ENCODE data around the gene PARP16. TPM values are rescaled to one million over a fixed set of nuclear protein-coding genes. Genes with fewer than 3 reads are reported as not detected.

The PARP16 gene
- total and polyA plus RNA-seq, 2 experiments from 2014 or later = 9.3 to 19.7 TPM

DNA sequence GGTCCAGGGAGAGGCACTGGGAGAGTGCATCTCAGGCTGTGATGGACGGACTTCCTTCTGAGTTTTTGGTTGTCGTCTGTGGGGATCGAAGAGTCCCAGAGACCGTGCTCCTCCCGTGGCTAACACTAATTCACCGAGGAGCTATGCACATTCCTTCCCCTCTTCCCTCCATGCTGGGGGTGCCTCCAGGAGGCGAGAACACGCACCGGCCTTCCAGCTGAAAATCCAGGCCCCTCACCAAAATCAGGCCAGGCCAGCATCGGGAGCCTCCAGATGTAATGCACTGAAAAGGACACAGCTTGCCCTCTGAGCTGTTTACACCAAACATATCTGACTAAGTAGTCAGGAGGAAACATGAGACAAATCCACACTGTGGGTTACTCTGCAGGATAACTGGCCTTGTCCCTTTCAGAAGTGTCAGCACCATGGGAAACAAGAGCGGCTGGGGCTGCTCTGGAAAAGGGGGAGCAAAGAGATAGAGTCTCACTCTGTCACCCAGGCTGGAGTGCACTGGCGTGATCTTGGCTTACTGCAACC lies 23.3 kb upstream of the PARP16 start:
- no peak for DNase-seq (ENCODE audit: low spot score)
- H3K9me2 ChIP-seq (replicated peaks; ENCODE audit: insufficient read depth) = no peaks in the 10 kb centered on the region
- H4K20me1 ChIP-seq (ENCODE audit: insufficient read depth, poor library complexity, severe bottlenecking) = no peaks in the 10 kb centered on the region
- no peak overlapping the region for H3K4me3 ChIP-seq
- no peak overlapping the region for H3K4me2 ChIP-seq
- peak overlapping the region; percentile 4 for H3K27ac ChIP-seq
- TF ChIP-seq, protein P1, sequence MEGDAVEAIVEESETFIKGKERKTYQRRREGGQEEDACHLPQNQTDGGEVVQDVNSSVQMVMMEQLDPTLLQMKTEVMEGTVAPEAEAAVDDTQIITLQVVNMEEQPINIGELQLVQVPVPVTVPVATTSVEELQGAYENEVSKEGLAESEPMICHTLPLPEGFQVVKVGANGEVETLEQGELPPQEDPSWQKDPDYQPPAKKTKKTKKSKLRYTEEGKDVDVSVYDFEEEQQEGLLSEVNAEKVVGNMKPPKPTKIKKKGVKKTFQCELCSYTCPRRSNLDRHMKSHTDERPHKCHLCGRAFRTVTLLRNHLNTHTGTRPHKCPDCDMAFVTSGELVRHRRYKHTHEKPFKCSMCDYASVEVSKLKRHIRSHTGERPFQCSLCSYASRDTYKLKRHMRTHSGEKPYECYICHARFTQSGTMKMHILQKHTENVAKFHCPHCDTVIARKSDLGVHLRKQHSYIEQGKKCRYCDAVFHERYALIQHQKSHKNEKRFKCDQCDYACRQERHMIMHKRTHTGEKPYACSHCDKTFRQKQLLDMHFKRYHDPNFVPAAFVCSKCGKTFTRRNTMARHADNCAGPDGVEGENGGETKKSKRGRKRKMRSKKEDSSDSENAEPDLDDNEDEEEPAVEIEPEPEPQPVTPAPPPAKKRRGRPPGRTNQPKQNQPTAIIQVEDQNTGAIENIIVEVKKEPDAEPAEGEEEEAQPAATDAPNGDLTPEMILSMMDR (IDR thresholded peaks at IDR 0.05; ENCODE audit: poor library complexity) = no peak
- TF ChIP-seq EZH2 (IDR thresholded peaks at IDR 0.05; ENCODE audit: borderline replicate concordance) (no peak), EZH2phosphoT487 (IDR thresholded peaks at IDR 0.05; ENCODE audit: low read depth, severe bottlenecking, unreplicated experiment) (no peak)
- 65% methylated on average over 12 of the region's 12 CpGs for WGBS (ENCODE audit: low lambda C conversion rate, missing lambda C conversion rate)
- H2AFZ ChIP-seq = no peak overlapping the region
- H3K9me3 ChIP-seq (ENCODE audit: low read depth) = no peaks in the 10 kb centered on the region
- H3K79me2 ChIP-seq = no peaks in the 10 kb centered on the region
- no peaks in the 10 kb centered on the region for H3K27me3 ChIP-seq
- peaks cover 2% of the 10 kb centered on the region for H3K4me1 ChIP-seq (ENCODE audit: insufficient read depth)
- no peaks in the 10 kb centered on the region for H3K36me3 ChIP-seq (replicated peaks; ENCODE audit: insufficient read depth, low read depth)

DNA sequence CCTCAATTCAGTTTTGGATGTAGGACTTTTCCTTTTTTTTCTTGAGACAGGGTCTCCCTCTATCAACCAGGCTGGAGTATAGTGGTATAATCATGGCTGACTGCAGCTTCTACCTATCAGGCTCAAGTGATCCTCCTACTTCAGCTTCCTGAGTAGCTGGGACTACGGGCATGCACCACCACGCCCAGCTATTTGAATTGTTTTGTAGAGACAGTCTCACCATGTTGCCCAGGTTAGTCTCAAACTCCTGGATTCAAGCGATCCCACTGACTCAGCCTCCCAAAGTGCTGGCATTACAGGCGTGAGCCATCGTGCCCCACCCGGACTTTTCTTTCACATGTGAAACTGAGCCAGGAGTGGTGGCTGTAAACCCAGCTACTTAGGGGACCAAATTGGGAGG lies 21.3 kb upstream of the PARP16 start:
- Histone ChIP-seq H3K36me3 (replicated peaks; ENCODE audit: insufficient read depth, low read depth) (no peaks in the 10 kb centered on the region), H3K27me3 (no peaks in the 10 kb centered on the region), H3K27ac (no peak overlapping the region), H3K4me1 (ENCODE audit: insufficient read depth) (peaks cover 8% of the 10 kb centered on the region), H3K4me3 (no peak overlapping the region), H3K9me3 (ENCODE audit: low read depth) (no peaks in the 10 kb centered on the region), H4K20me1 (ENCODE audit: insufficient read depth, poor library complexity, severe bottlenecking) (no peaks in the 10 kb centered on the region), H3K79me2 (no peaks in the 10 kb centered on the region), H2AFZ (no peak overlapping the region), H3K9me2 (replicated peaks; ENCODE audit: insufficient read depth) (no peaks in the 10 kb centered on the region), H3K4me2 (no peak overlapping the region)
- TF ChIP-seq, protein P1 (IDR thresholded peaks at IDR 0.05; ENCODE audit: poor library complexity) = no peak
- TF ChIP-seq EZH2 (IDR thresholded peaks at IDR 0.05; ENCODE audit: borderline replicate concordance) (no peak), EZH2phosphoT487 (IDR thresholded peaks at IDR 0.05; ENCODE audit: low read depth, severe bottlenecking, unreplicated experiment) (no peak)
- WGBS (ENCODE audit: low lambda C conversion rate, missing lambda C conversion rate) = 84% methylated on average over 6 of the region's 6 CpGs
- DNase-seq (ENCODE audit: low spot score) = no peak

DNA sequence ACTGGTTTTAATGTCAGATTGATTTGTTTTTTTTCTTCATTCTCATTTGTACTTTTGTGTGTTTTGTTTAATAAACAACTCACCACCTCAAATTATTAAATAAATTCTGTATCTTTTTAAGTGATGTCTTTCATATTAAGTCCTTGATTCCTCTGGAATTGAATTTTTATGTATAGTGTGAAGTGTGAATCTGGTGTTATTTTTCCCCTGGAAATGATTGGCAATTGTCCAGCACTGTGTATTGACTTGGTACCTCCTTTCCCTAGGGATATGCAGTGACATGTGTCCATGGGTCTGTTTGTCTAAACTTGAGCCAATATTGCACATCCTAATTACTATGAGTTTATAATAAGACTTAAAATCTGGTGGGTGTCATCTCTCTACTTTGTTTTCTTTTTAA lies 19.9 kb upstream of the PARP16 start:
- Histone ChIP-seq H3K36me3 (replicated peaks; ENCODE audit: insufficient read depth, low read depth) (no peaks in the 10 kb centered on the region), H4K20me1 (ENCODE audit: insufficient read depth, poor library complexity, severe bottlenecking) (no peaks in the 10 kb centered on the region), H2AFZ (no peak overlapping the region), H3K27ac (no peak overlapping the region), H3K79me2 (no peaks in the 10 kb centered on the region), H3K4me2 (no peak overlapping the region), H3K27me3 (no peaks in the 10 kb centered on the region), H3K4me1 (ENCODE audit: insufficient read depth) (peaks cover 8% of the 10 kb centered on the region), H3K4me3 (no peak overlapping the region), H3K9me3 (ENCODE audit: low read depth) (no peaks in the 10 kb centered on the region), H3K9me2 (replicated peaks; ENCODE audit: insufficient read depth) (no peaks in the 10 kb centered on the region)
- TF ChIP-seq, protein P1 (IDR thresholded peaks at IDR 0.05; ENCODE audit: poor library complexity) = no peak
- TF ChIP-seq EZH2phosphoT487 (IDR thresholded peaks at IDR 0.05; ENCODE audit: low read depth, severe bottlenecking, unreplicated experiment) (no peak), EZH2 (IDR thresholded peaks at IDR 0.05; ENCODE audit: borderline replicate concordance) (no peak)
- DNase-seq (ENCODE audit: low spot score) = no peak

GRCh38 chr15:65305776-65306175 lies 19.1 kb upstream of the PARP16 start:
- Histone ChIP-seq H3K4me1 (ENCODE audit: insufficient read depth) (peaks cover 8% of the 10 kb centered on the region), H2AFZ (no peak overlapping the region), H3K79me2 (no peaks in the 10 kb centered on the region), H3K27ac (no peak overlapping the region), H3K36me3 (replicated peaks; ENCODE audit: insufficient read depth, low read depth) (no peaks in the 10 kb centered on the region), H3K9me2 (replicated peaks; ENCODE audit: insufficient read depth) (no peaks in the 10 kb centered on the region), H3K27me3 (no peaks in the 10 kb centered on the region), H3K4me2 (no peak overlapping the region), H3K9me3 (ENCODE audit: low read depth) (no peaks in the 10 kb centered on the region), H4K20me1 (ENCODE audit: insufficient read depth, poor library complexity, severe bottlenecking) (no peaks in the 10 kb centered on the region), H3K4me3 (no peak overlapping the region)
- no peak for DNase-seq (ENCODE audit: low spot score)
- 97% methylated on average over 3 of the region's 3 CpGs for WGBS (ENCODE audit: low lambda C conversion rate, missing lambda C conversion rate)
- TF ChIP-seq EZH2phosphoT487 (IDR thresholded peaks at IDR 0.05; ENCODE audit: low read depth, severe bottlenecking, unreplicated experiment) (no peak), EZH2 (IDR thresholded peaks at IDR 0.05; ENCODE audit: borderline replicate concordance) (no peak)
- TF ChIP-seq, protein P1 (IDR thresholded peaks at IDR 0.05; ENCODE audit: poor library complexity) = no peak
